ENCODE data around the gene PSORS1C2.
"Not testable (repeated sequence)": the region's sequence is repeated elsewhere in the genome, so short reads cannot be mapped to it uniquely, and the experiment has no call there.

PSORS1C2 gene

GRCh38 chr6:31169123-31169857 is 30.4 kb upstream of the PSORS1C2 start:
- FAIRE-seq: no peak
- TF ChIP-seq POU2F2 (IDR thresholded peaks at IDR 0.05; ENCODE audit: low read depth, low read length): no peak
- no peak for TF ChIP-seq TAF1 (IDR thresholded peaks at IDR 0.05; ENCODE audit: low read depth, low read length)
- no peak for TF ChIP-seq PAX5 (IDR thresholded peaks at IDR 0.05; ENCODE audit: insufficient read depth, low read length, severe bottlenecking)
- no peak for TF ChIP-seq SPI1 (IDR thresholded peaks at IDR 0.05; ENCODE audit: low read depth, low read length)
- TF ChIP-seq POLR2AphosphoS5 (IDR thresholded peaks at IDR 0.05; ENCODE audit: low read depth, low read length): no peak
- TF ChIP-seq POLR2A (IDR thresholded peaks at IDR 0.05; ENCODE audit: low read depth, low read length): no peak
- no peak for DNase-seq (ENCODE audit: insufficient read length, low spot score)

- TF ChIP-seq POLR2AphosphoS5 (IDR thresholded peaks at IDR 0.05; ENCODE audit: low read depth, low read length) (no peak), PAX5 (IDR thresholded peaks at IDR 0.05; ENCODE audit: insufficient read depth, low read length, severe bottlenecking) (no peak), SPI1 (IDR thresholded peaks at IDR 0.05; ENCODE audit: low read depth, low read length) (no peak), POLR2A (IDR thresholded peaks at IDR 0.05; ENCODE audit: low read depth, low read length) (no peak), POU2F2 (IDR thresholded peaks at IDR 0.05; ENCODE audit: low read depth, low read length) (no peak), TAF1 (IDR thresholded peaks at IDR 0.05; ENCODE audit: low read depth, low read length) (no peak)
- no peak for FAIRE-seq
- DNase-seq (ENCODE audit: insufficient read length, low spot score): no peak
Measured at GRCh38 chr6:31168606-31169005, 29.7 kb upstream of the PSORS1C2 start.

DNA sequence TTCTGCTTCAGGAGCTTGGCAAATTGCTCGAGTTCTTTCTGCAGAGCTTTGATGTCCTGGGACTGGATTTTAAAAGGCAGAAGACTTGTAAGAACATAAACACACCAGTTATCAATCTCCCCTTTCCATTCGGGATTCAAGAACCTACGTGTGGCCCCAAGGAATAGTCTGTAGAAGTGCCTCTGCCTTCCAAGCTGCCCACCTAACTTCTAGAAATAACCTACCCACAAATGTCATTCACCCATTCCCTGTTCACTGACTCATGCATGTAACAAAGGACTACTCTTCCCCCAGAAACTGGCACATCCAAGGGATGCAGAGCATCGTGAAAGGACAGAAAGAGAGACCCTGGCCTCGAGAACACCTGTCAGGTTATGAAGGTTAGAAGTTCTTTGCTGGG is 27.1 kb upstream of the PSORS1C2 start:
- TF ChIP-seq TAF1 (IDR thresholded peaks at IDR 0.05; ENCODE audit: low read depth, low read length) (no peak), PAX5 (IDR thresholded peaks at IDR 0.05; ENCODE audit: insufficient read depth, low read length, severe bottlenecking) (no peak), POLR2AphosphoS5 (IDR thresholded peaks at IDR 0.05; ENCODE audit: low read depth, low read length) (no peak), POU2F2 (IDR thresholded peaks at IDR 0.05; ENCODE audit: low read depth, low read length) (no peak), POLR2A (IDR thresholded peaks at IDR 0.05; ENCODE audit: low read depth, low read length) (no peak), SPI1 (IDR thresholded peaks at IDR 0.05; ENCODE audit: low read depth, low read length) (no peak)
- FAIRE-seq (no peak), DNase-seq (ENCODE audit: insufficient read length, low spot score) (no peak)

GRCh38 chr6:31165064-31165832 is 26.4 kb upstream of the PSORS1C2 start:
- DNase-seq (ENCODE audit: insufficient read length, low spot score): peak; percentile 50
- FAIRE-seq: peak; percentile 87
- TF ChIP-seq POU2F2 (IDR thresholded peaks at IDR 0.05; ENCODE audit: low read depth, low read length) (peak; percentile 97), POLR2A (IDR thresholded peaks at IDR 0.05; ENCODE audit: low read depth, low read length) (peak; percentile 78), POLR2AphosphoS5 (IDR thresholded peaks at IDR 0.05; ENCODE audit: low read depth, low read length) (peak; percentile 76)

GRCh38 chr6:31164475-31165063 is 25.7 kb upstream of the PSORS1C2 start:
- FAIRE-seq: peak; percentile 35
- DNase-seq (ENCODE audit: insufficient read length, low spot score): not testable (repeated sequence)

GRCh38 chr6:31163922-31164321 is 25.1 kb upstream of the PSORS1C2 start:
- DNase-seq (ENCODE audit: insufficient read length, low spot score): no peak
- no peak for TF ChIP-seq SPI1 (IDR thresholded peaks at IDR 0.05; ENCODE audit: low read depth, low read length)
- peak; percentile 40 for FAIRE-seq

DNA sequence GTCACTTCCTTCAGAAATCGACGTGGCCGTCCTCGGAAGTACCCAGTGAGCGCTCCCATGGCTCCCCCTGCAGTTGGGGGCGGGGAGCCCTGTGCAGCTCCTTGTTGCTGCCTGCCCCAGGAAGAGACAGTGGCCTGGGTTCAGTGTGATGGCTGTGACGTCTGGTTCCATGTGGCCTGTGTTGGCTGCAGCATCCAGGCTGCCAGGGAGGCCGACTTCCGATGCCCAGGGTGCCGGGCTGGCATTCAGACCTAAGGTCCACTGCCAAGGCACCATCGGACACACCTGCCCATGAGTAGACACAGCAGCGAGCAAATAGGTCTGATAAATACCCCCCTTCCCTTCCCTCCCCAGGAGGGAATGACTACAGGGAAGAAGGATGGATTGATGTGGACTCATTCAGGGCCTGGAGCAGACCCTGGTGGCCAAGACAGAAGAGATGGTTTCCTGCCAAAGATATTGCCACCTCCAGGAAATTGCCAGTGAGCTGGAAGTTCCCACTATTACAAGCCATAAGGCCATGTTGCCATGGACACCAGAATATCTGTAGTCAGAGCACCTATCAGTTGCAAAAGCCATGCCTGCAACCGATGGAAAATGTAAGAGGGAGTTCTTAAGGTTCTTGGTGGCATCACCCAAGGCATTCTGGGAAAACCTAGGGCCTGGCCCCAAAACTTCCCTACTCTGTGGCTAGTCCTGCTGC is 23.7 kb upstream of the PSORS1C2 start:
- TF ChIP-seq POLR2AphosphoS5 (IDR thresholded peaks at IDR 0.05; ENCODE audit: low read depth, low read length) (no peak), SPI1 (IDR thresholded peaks at IDR 0.05; ENCODE audit: low read depth, low read length) (no peak), TAF1 (IDR thresholded peaks at IDR 0.05; ENCODE audit: low read depth, low read length) (no peak), POLR2A (IDR thresholded peaks at IDR 0.05; ENCODE audit: low read depth, low read length) (no peak), POU2F2 (IDR thresholded peaks at IDR 0.05; ENCODE audit: low read depth, low read length) (no peak), PAX5 (IDR thresholded peaks at IDR 0.05; ENCODE audit: insufficient read depth, low read length, severe bottlenecking) (no peak)
- no peak for DNase-seq (ENCODE audit: insufficient read length, low spot score)

DNA sequence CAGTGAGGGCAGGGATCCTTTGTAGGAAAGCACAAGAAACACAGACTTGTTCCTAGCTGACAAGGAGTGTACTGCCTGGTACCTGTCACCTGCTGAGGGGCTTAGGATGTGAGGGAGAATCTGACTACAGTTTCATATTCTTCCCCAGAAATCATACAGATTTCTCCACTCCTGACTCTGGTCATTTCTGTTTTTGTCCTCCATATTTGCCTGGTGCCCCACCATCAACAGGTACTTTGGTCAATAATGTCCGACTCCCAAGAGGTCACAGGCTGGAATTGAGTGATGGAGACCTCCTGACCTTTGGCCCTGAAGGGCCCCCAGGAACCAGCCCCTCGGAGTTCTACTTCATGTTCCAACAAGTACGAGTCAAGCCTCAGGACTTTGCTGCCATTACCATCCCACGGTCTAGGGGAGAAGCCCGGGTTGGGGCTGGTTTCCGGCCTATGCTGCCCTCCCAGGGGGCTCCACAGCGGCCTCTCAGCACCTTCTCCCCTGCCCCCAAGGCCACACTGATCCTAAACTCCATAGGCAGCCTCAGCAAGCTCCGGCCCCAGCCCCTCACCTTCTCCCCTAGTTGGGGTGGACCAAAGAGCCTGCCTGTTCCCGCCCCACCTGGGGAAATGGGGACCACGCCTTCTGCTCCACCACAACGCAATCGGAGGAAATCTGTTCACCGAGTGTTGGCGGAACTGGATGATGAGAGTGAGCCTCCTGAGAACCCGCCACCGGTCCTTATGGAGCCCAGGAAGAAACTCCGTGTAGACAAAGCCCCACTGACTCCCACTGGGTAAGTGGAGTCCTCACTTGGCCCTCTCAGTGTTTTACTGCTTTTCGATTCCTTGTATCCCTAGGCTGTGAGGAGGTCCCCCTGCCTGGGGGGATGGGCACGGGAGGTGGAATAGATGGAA is 22.6 kb upstream of the PSORS1C2 start:
- no peak for FAIRE-seq
- TF ChIP-seq POU2F2 (IDR thresholded peaks at IDR 0.05; ENCODE audit: low read depth, low read length): no peak
- TF ChIP-seq SPI1 (IDR thresholded peaks at IDR 0.05; ENCODE audit: low read depth, low read length): no peak
- no peak for TF ChIP-seq PAX5 (IDR thresholded peaks at IDR 0.05; ENCODE audit: insufficient read depth, low read length, severe bottlenecking)
- DNase-seq (ENCODE audit: insufficient read length, low spot score): no peak

More for the DNA sequence above, 23.7 kb upstream of the PSORS1C2 start:
- FAIRE-seq: no peak
